GM23248 (cell line): ENCODE results near the gene PRKAR1B. TPM values are rescaled to one million over a fixed set of nuclear protein-coding genes. Genes with fewer than 3 reads are reported as not detected.

ENCODE experiments used
- DNase-seq: peaks from one replicate; pipeline ENCODE4 v3.0.0-alpha.2; 2015
- H2AFZ ChIP-seq: fragments of 200-600 bp; sonication (generic); 2 replicates; pipeline ENCODE4 v1.6.1; 2016; ENCODE audit warnings: antibody characterized with exemption
- H3F3A ChIP-seq: fragments of 200-600 bp; sonication (generic); 2 replicates; pipeline ENCODE4 v1.6.1; 2016; ENCODE audit warnings: mild to moderate bottlenecking, antibody characterized with exemption, mixed run types; ENCODE audit not compliant: insufficient read depth
- H3K27ac ChIP-seq: fragments of 200-600 bp; sonication (generic); 2 replicates; pipeline ENCODE4 v1.5.1; 2016; ENCODE audit warnings: mild to moderate bottlenecking
- H3K27me3 ChIP-seq: fragments of 200-600 bp; sonication (generic); replicated peaks from 2 replicates; pipeline ENCODE4 v1.6.1; 2016; ENCODE audit warnings: mild to moderate bottlenecking; ENCODE audit not compliant: insufficient read depth
- H3K36me3 ChIP-seq: fragments of 200-600 bp; sonication (generic); 2 replicates; pipeline ENCODE4 v1.6.1; 2016; ENCODE audit warnings: low read depth, mild to moderate bottlenecking
- H3K4me1 ChIP-seq: fragments of 200-600 bp; sonication (generic); 2 replicates; pipeline ENCODE4 v1.6.1; 2016; ENCODE audit warnings: mild to moderate bottlenecking; ENCODE audit not compliant: insufficient read depth
- H3K4me2 ChIP-seq: fragments of 200-600 bp; sonication (generic); one replicate; pipeline ENCODE4 v1.6.1; 2016; ENCODE audit warnings: mild to moderate bottlenecking; ENCODE audit not compliant: unreplicated experiment
- H3K4me3 ChIP-seq: fragments of 200-600 bp; sonication (generic); 2 replicates; pipeline ENCODE4 v1.5.1; 2016; ENCODE audit warnings: mild to moderate bottlenecking
- H3K79me2 ChIP-seq: fragments of 200-600 bp; sonication (generic); 2 replicates; pipeline ENCODE4 v1.6.1; 2016; ENCODE audit warnings: mild to moderate bottlenecking; ENCODE audit not compliant: insufficient read depth
- H3K9ac ChIP-seq: fragments of 200-600 bp; sonication (generic); 2 replicates; pipeline ENCODE4 v1.6.1; 2016; ENCODE audit warnings: mild to moderate bottlenecking
- H3K9me2 ChIP-seq: fragments of 200-600 bp; sonication (generic); 2 replicates; pipeline ENCODE4 v1.6.1; 2016; ENCODE audit warnings: mixed run types, mild to moderate bottlenecking, moderate library complexity; ENCODE audit not compliant: insufficient read depth
- H3K9me3 ChIP-seq: fragments of 200-600 bp; sonication (generic); one replicate; pipeline ENCODE4 v1.6.1; 2017; ENCODE audit warnings: low read depth
- H4K20me1 ChIP-seq: fragments of 200-600 bp; sonication (generic); 2 replicates; pipeline ENCODE4 v1.6.0; 2016; ENCODE audit not compliant: insufficient read depth
- EZH2 ChIP-seq: fragments of 200-600 bp; sonication (generic); IDR thresholded peaks from 2 replicates; pipeline ENCODE4 v1.6.1; 2018; ENCODE audit warnings: antibody characterized with exemption, mild to moderate bottlenecking; ENCODE audit not compliant: insufficient read depth, poor library complexity, severe bottlenecking
- EZH2phosphoT487 ChIP-seq: fragments of 200-600 bp; sonication (generic); IDR thresholded peaks from 2 replicates; pipeline ENCODE4 v1.6.1; 2018; ENCODE audit warnings: antibody characterized with exemption, moderate library complexity, mild to moderate bottlenecking, low read depth; ENCODE audit not compliant: insufficient read depth
- WGBS, 2 experiments: methylation state at CpG; one replicate each; pipeline ENCODE4 v1.1.6; 2015 to 2017; ENCODE audit warnings: low lambda C conversion rate in 2 of 2, low coverage in 1 of 2; ENCODE audit errors: missing lambda C conversion rate in 2 of 2; 5-methylcytosine and 5-hydroxymethylcytosine counted together
- in situ Hi-C: fragments of 300-500 bp; cut with MboI; formaldehyde crosslinking; loops from 2 replicates; pipeline ENCODE4 v1.15.0; 2020
- polyA plus RNA-seq: library from polyadenylated mRNA; unstranded; fragments of >200 nt; fragmentation: Nextera tagmentation; extraction: Ambion mirVana; gene quantifications from 2 replicates; pipeline ENCODE4 v1.2.1, GENCODE V29; 2016
- total RNA-seq: library from RNA; depleted of rRNA; stranded (reverse); fragments of >200 nt; shearing (Covaris generic); gene quantifications from 2 replicates; pipeline ENCODE4 v1.2.3, GENCODE V29; 2014; rRNA removed

PRKAR1B gene
- total RNA-seq (8.6 and 10.2 TPM in 2 replicates), polyA plus RNA-seq (12.9 and 13.0 TPM in 2 replicates)

GRCh38 chr7:727104-727805 is at the start of gene PRKAR1B:
Gene PRKAR1B, minus strand, starts transcription at chr7:727281. Its CDS starts 15,776 bp downstream, at chr7:711505.
- Histone ChIP-seq H3K79me2 (peaks cover 21% of the 10 kb centered on the region), H3F3A (0 out of 2 replicates have a peak, but pooled peaks cover 4% of the 10 kb centered on the region), H4K20me1 (no peaks in the 10 kb centered on the region), H3K9me2 (no peaks in the 10 kb centered on the region), H3K9me3 (no peaks in the 10 kb centered on the region), H3K27ac (no peak within 1 kb of the TSS), H3K9ac (peak within 1 kb of the TSS; percentile 68), H3K36me3 (no peaks in the 10 kb centered on the region), H2AFZ (peak within 1 kb of the TSS; percentile 80), H3K4me3 (peak within 1 kb of the TSS; percentile 70), H3K4me1 (0 out of 2 replicates have a peak, but pooled peaks cover 4% of the 10 kb centered on the region), H3K4me2 (peak within 1 kb of the TSS; percentile 81), H3K27me3 (no peaks in the 10 kb centered on the region)
- in situ Hi-C loops: no loop called here
- DNase-seq: peak; percentile 60
- TF ChIP-seq EZH2phosphoT487 (no peak), EZH2 (no peak)
- WGBS, 2 experiments: 0 to 1% methylated on average over 5 to 53 of the region's 66 CpGs

- Histone ChIP-seq H3K79me2 (no peaks in the 10 kb centered on the region), H3K9me3 (no peaks in the 10 kb centered on the region), H3K9me2 (no peaks in the 10 kb centered on the region), H4K20me1 (no peaks in the 10 kb centered on the region), H3K27ac (no peak overlapping the region), H3F3A (no peaks in the 10 kb centered on the region), H3K4me3 (no peak overlapping the region), H2AFZ (no peak overlapping the region), H3K4me1 (no peaks in the 10 kb centered on the region), H3K4me2 (no peak overlapping the region), H3K9ac (no peak overlapping the region), H3K27me3 (no peaks in the 10 kb centered on the region), H3K36me3 (no peaks in the 10 kb centered on the region; the same call in 1 of the 2 replicates)
- TF ChIP-seq EZH2phosphoT487 (no peak), EZH2 (no peak)
- DNase-seq: no peak
- in situ Hi-C loops: no loop called here
- WGBS, 2 experiments: 93% methylated on average over 6 to 10 of the region's 10 CpGs
These were observed 49.3 kb upstream of the PRKAR1B start for GRCh38 chr7:776381-776780.

GRCh38 chr7:774161-775109 is 47.4 kb upstream of the PRKAR1B start:
- H3K9ac ChIP-seq: no peak overlapping the region
- H2AFZ ChIP-seq: no peak overlapping the region
- in situ Hi-C loops: no loop called here
- TF ChIP-seq EZH2 (no peak), EZH2phosphoT487 (no peak)
- no peaks in the 10 kb centered on the region for H3K27me3 ChIP-seq
- no peaks in the 10 kb centered on the region for H4K20me1 ChIP-seq
- no peaks in the 10 kb centered on the region for H3F3A ChIP-seq
- H3K4me1 ChIP-seq: no peaks in the 10 kb centered on the region
- no peak overlapping the region for H3K4me3 ChIP-seq
- H3K27ac ChIP-seq: no peak overlapping the region
- H3K36me3 ChIP-seq: no peaks in the 10 kb centered on the region; the same call in 1 of the 2 replicates
- no peak overlapping the region for H3K4me2 ChIP-seq
- no peaks in the 10 kb centered on the region for H3K79me2 ChIP-seq
- no peaks in the 10 kb centered on the region for H3K9me2 ChIP-seq
- H3K9me3 ChIP-seq: no peaks in the 10 kb centered on the region
- WGBS, 2 experiments: 51 to 60% methylated on average over 41 to 62 of the region's 65 CpGs
- peak; percentile 67 for DNase-seq

- no peaks in the 10 kb centered on the region for H3K9me2 ChIP-seq
- in situ Hi-C loops: no loop called here
- H4K20me1 ChIP-seq: no peaks in the 10 kb centered on the region
- no peaks in the 10 kb centered on the region for H3F3A ChIP-seq
- H3K36me3 ChIP-seq: no peaks in the 10 kb centered on the region; the same call in 1 of the 2 replicates
- no peak overlapping the region for H3K27ac ChIP-seq
- no peak overlapping the region for H3K9ac ChIP-seq
- no peaks in the 10 kb centered on the region for H3K27me3 ChIP-seq
- H3K4me1 ChIP-seq: no peaks in the 10 kb centered on the region
- 96% methylated on average over 12 of the region's 12 CpGs for WGBS, 2 experiments
- no peak overlapping the region for H3K4me2 ChIP-seq
- no peaks in the 10 kb centered on the region for H3K9me3 ChIP-seq
- DNase-seq: no peak
- no peak overlapping the region for H2AFZ ChIP-seq
- TF ChIP-seq EZH2: no peak
- TF ChIP-seq EZH2phosphoT487: no peak
- no peaks in the 10 kb centered on the region for H3K79me2 ChIP-seq
- H3K4me3 ChIP-seq: no peak overlapping the region
These were observed 46.5 kb upstream of the PRKAR1B start for GRCh38 chr7:773622-773915.
